ENCODE results near the gene ZNF485. TPM values are rescaled to one million over a fixed set of nuclear protein-coding genes. Genes with fewer than 3 reads are reported as not detected.
A peak's percentile ranks its signal among the peaks of the same experiment; 100 is the strongest.
"Not testable (repeated sequence)": the region's sequence is repeated elsewhere in the genome, so short reads cannot be mapped to it uniquely, and the experiment has no call there.

Gene ZNF485
- total RNA-seq, 1 experiment from 2014 or later, result 8.6 TPM

GRCh38 chr10:43601576-43601975 lies 4.7 kb upstream of the ZNF485 start:
- not testable (repeated sequence) for DNase-seq (ENCODE audit: extremely low read depth, low read depth)

GRCh38 chr10:43605850-43606322 lies 352 bp upstream of the ZNF485 start:
- no peak for DNase-seq (ENCODE audit: extremely low read depth, low read depth)

- no peak for DNase-seq (ENCODE audit: extremely low read depth, low read depth)
Measured at GRCh38 chr10:43607199-43607573, 948 bp downstream of the ZNF485 start.

- no peak for DNase-seq (ENCODE audit: extremely low read depth, low read depth)
Measured at GRCh38 chr10:43610636-43611035, 4.4 kb downstream of the ZNF485 start.

DNA sequence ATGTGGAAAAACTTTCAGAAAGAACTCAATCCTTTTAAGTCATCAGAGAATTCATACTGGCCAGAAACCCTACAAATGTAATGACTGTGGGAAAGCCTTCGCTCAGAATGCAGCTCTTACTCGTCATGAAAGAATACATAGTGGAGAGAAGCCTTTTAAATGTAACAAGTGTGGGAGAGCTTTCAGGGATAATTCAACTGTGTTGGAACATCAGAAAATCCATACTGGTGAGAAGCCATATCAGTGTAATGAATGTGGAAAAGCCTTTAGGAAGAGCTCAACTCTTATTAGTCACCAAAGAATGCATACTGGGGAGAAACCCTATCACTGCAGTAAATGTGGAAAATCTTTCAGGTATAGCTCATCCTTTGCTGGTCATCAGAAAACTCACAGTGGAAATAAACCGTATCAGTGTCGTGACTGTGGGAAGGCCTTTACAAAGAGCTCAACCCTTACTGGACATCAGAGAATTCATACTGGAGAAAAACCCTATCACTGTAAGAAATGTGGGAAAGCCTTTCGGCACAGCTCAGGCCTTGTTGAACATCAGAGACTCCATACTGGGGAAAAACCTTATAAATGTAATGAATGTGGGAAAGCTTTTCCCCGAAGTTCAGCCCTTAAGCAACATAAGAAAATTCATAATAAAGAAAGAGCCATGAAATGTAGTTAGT lies 10.6 kb downstream of the ZNF485 start:
- no peak for DNase-seq (ENCODE audit: extremely low read depth, low read depth)

- no peak for DNase-seq (ENCODE audit: extremely low read depth, low read depth)
Measured at GRCh38 chr10:43619368-43619767, 13.1 kb downstream of the ZNF485 start.

DNA sequence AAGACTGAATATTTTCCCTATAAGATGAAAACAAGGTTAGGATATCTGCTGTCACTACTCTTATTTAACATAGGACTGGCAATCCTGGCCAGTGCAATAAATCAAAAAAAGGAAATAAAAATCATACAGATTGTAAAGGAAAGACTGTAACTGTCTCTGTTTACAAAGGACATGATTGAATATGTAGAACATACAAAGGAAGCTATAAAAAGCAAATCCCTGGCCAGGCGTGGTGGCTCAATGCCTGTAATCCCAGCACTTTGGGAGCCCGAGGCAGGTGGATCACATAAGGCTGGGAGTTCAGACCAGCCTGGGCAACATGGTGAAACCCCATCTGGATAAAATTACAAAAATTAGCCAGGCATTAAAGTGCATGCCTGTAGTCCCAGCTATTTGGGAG lies 15.8 kb downstream of the ZNF485 start:
- no peak for DNase-seq (ENCODE audit: extremely low read depth, low read depth)

GRCh38 chr10:43623351-43623750 lies 17.1 kb downstream of the ZNF485 start:
- no peak for DNase-seq (ENCODE audit: extremely low read depth, low read depth)

DNA sequence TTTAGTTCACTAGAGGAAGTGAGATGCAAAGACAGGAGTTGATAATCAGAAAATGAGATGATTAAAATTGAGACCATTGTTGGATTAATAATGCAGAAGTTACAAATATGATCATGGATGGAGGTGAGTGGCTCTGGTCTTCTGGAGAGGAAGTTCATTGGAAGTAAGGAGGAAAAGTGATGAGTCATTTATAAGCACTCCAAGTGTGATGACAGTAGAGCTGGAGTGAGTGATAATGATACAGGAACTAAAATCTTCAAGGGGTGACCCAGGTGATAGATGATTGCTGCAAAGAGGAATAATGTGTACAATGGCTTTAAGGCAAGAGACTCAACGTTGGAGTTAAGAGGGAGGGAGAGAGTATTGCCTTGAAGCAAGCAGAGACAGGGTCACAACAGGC lies 21.7 kb downstream of the ZNF485 start:
- DNase-seq (ENCODE audit: extremely low read depth, low read depth), result no peak

GRCh38 chr10:43628956-43629355 lies 22.7 kb downstream of the ZNF485 start:
- DNase-seq (ENCODE audit: extremely low read depth, low read depth), result no peak

- not testable (repeated sequence) for DNase-seq (ENCODE audit: extremely low read depth, low read depth)
Measured at GRCh38 chr10:43635816-43636215, 29.6 kb downstream of the ZNF485 start.

DNA sequence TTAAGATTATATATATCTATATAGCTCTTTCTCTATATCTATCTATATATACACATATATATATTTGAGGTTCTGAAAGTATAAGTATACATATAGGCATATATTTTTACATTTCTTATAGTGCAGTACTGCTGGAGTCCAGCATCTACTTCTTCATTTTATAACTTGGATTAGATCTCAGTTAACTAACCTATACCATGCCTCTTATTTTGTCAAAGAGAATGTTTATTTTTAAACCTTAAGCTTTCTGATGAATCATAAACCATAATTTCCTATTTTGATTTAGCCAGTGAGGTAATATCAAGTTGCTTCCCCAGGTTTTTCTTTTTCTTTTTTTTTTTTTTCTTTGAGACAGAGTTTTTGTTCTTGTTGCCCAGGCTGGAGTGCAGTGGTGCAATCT lies 34.4 kb downstream of the ZNF485 start:
- no peak for DNase-seq (ENCODE audit: extremely low read depth, low read depth)

- no peak for DNase-seq (ENCODE audit: extremely low read depth, low read depth)
Measured at GRCh38 chr10:43644252-43644651, 38.0 kb downstream of the ZNF485 start.

GRCh38 chr10:43645866-43646265 lies 39.6 kb downstream of the ZNF485 start:
- DNase-seq (ENCODE audit: extremely low read depth, low read depth), result no peak

GRCh38 chr10:43647576-43647975 lies 41.3 kb downstream of the ZNF485 start:
- DNase-seq (ENCODE audit: extremely low read depth, low read depth), result no peak

DNA sequence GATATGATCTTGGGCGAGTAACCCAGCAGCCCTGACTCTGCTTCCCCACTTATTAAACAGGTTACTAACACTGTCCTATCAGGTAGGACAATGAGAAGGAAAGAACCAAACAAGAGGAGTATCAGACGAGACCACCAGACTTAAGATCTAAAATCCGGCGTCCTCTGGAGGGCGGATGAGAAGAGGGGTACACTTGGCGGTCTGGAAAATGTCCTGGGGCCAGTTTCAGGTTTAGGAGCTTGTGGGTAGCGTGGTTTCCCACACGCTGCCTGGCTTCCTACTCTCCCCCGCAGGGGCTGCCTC lies 41.8 kb downstream of the ZNF485 start:
- no peak for DNase-seq (ENCODE audit: extremely low read depth, low read depth)

- peak; percentile 80 for DNase-seq (ENCODE audit: extremely low read depth, low read depth)
Measured at GRCh38 chr10:43648398-43649184, 42.4 kb downstream of the ZNF485 start, which contains the start of gene ZNF32. Gene ZNF32, minus strand, starts transcription at chr10:43648881. Its CDS starts 2,748 bp downstream, at chr10:43646133.

DNA sequence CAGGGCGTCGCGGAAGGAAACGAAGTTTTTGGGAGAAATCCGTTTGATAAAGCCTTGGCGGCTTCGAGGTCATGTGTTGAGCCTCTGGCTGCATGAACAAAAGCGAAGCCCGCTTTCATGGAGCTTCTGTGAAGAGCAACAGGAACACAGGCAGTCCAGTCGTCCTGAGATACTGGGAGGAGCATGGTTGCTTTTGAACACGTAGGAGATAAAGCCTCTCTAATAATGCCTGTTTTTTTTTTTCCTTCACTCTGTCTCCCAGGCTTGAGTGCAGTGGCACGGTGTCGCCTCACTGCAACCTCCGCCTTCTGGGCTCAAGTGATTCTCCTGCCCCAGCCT lies 42.9 kb downstream of the ZNF485 start:
- DNase-seq (ENCODE audit: extremely low read depth, low read depth), result no peak

DNA sequence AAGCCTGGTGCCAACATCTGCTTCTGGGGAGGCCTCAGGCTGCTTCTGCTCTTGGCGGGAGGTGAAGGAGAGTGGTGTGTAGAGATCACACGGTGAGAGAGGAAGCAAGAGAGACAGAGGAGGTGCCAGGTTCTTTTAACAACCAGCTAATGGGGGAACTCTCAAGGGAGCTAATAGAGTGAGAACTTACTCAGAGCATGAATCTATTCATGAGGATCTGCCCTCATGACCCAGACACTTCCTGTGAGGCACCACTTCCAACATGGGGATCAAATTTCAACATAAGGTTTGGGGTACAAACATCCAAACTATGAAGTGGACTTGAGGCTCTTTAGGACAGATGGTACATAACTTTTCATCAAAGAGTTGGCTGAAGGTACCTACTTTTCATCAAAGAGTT lies 47.5 kb downstream of the ZNF485 start:
- DNase-seq (ENCODE audit: extremely low read depth, low read depth), result no peak

- DNase-seq (ENCODE audit: extremely low read depth, low read depth), result no peak
Measured at GRCh38 chr10:43655311-43655710, 49.1 kb downstream of the ZNF485 start.

- no peak for DNase-seq (ENCODE audit: extremely low read depth, low read depth)
Measured at GRCh38 chr10:43658227-43658626, 52.0 kb downstream of the ZNF485 start.

DNA sequence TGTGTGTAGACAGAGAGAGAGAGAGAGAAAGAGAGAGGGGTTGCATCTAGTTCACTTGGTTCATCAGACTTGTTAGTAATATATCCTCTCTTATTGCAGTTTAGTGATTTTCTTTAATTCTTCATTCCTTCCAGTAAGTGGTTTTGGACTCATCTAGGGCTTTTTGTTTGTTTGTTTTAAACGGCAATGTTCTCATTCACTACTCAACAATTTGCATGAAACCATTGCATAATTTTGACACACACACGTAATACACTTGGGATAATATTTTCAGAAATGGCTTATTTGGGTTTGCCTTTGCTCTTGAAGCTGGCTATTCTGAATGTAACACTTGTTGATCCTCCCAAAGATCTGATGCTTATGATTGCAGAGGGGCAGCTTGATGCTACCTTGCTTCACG lies 58.8 kb downstream of the ZNF485 start:
- no peak for DNase-seq (ENCODE audit: extremely low read depth, low read depth)

All from NCI-H460 (cell line).